D341Med (cell line): ENCODE results near the gene CORIN.
"Not testable (repeated sequence)": the region's sequence is repeated elsewhere in the genome, so short reads cannot be mapped to it uniquely, and the experiment has no call there.

Source experiments
- DNase-seq: peaks from one replicate; pipeline ENCODE4 v3.0.0; 2012; ENCODE audit warnings: low spot score

The CORIN gene

DNA sequence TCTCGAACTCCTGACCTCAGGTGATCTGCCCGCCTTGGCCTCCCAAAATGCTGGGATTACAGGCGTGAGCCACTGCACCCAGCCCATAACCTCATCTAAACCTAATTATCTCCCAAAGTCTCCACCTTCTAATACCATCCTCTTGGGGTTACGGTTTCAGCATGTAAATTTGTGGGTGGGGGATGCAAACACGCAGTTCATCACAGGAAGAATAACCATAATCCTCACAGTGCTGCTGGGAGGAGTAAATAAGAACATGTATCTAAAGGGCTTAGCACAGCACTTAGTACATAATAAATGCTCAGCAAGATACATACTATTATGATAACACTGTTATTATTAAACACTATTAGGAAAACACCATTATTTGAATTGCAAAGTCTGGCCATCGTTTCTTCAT lies 116.4 kb downstream of the CORIN start:
- DNase-seq: no peak

DNA sequence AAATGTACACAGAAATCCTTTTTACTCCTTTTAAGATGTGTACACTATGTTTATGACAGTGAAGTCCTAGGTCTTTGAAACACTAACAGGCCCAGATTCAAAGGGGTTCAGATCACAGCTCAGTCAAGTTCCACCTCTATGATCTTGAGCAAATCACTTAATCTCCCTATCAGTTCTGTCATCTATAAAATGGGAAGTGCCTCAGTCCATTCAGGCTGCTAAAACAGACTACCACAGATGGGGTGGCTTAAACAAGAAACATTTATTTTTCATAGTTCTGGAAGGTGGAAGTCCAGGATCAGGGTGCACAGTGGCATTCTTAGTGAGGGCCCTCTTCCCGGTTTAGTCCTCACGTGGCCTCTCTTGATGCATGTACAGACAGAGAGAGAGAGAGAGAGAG lies 117.1 kb downstream of the CORIN start:
- DNase-seq: no peak

DNA sequence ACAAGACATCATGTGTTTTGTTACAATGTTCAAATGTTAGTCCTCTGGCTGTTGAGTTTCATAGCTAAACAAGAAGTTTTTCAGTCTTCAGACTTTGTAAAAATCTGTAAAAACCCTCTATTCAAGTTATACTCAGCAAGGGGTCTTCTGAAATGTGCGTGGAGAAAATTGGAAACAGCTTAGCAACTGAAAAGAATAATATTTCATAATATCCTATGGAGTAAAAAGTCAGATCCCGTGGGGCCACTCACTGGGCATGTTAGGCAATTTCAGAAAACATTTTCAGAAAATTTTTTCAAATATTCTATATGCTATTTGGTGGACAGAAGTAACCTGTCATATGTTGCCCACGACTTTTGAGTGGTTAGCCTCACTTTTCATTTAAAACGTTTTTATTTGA lies 118.3 kb downstream of the CORIN start:
- DNase-seq: no peak

DNA sequence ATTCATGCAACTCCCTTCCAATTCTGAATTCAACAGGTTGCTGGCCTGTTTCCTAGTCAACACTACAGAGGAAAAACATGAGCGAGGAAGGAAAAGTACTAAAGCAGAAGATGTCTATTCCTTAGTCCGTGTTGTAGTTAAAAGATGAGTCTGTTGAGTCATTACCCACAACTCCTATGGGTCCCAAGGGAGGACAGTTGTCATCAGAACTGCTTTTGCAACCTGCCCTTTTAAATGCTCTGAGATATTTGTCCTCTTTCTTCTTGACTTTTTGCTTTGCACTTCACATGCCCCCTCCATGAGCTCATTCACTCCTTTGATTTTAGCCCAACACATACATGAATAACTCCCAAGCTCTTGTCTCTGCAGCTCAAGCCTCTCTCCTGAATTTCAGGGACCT lies 119.2 kb downstream of the CORIN start:
- no peak for DNase-seq

DNA sequence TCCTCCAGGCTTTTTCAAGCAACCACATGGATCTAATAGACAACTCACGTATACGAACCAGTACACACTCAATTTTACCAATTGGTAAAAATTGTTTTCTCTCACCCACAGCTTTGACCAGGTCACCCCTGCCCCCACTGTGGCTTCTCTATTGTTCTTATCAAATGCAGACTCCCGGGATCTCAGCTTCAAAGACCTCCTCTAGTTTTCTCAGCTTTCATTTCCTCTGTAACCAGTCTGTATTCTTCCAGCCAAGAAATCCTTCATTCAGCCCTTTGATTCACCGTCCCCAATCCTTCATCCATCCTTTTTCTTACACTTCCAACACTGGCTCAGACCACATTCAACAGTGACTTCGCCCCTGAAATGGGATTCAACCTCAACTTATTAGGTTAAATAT lies 120.7 kb downstream of the CORIN start:
- DNase-seq: no peak

DNA sequence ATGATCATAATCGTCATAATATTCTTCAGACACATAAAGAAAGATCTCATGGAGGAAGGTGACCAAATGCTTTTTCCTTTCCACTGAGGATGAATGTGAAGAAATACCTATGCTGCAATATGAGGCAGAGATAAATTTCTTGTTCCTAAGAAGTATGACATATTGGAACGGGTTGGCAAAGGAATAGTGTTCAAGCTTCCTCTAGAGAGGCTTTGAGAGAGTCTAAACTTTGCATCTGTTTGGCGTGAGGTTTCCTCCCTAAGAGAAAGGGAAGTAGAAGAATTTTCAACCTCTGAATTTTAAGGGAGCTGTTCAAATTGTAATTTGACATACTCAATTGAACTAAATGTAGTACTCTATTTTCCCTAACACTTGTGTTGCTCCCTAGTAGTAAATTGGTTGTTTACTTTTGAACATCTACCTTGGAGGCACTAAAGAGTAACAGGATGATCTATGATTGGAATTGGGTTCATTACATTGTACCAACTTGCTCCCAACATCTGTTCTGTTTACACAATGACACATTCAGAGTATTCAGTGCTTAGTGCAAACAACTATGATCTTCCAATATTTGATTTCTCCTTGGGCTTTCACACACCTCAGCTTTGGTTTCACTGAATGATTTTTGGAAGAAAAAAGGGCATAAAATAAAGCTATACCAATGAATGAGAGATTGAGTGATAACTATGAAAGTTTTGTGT lies 122.0 kb downstream of the CORIN start:
- no peak for DNase-seq

DNA sequence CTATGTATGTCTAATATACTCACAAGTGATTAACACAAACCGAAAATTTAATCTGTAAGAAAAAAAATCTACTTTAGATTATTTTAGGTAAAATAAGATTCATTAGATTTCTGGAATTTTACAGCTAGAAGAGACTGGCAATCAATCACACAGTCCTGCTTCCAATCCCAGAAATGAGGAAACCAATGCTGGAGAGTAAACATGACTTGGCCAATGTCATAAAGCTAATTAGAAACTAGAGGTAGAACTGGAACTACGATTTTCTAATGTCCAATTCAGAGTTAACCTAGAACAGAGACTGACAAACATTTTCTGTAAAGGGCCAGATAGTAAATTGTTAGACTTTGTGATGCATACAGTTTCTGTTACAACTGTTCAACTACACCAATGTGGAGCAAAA lies 123.6 kb downstream of the CORIN start:
- DNase-seq: no peak

DNA sequence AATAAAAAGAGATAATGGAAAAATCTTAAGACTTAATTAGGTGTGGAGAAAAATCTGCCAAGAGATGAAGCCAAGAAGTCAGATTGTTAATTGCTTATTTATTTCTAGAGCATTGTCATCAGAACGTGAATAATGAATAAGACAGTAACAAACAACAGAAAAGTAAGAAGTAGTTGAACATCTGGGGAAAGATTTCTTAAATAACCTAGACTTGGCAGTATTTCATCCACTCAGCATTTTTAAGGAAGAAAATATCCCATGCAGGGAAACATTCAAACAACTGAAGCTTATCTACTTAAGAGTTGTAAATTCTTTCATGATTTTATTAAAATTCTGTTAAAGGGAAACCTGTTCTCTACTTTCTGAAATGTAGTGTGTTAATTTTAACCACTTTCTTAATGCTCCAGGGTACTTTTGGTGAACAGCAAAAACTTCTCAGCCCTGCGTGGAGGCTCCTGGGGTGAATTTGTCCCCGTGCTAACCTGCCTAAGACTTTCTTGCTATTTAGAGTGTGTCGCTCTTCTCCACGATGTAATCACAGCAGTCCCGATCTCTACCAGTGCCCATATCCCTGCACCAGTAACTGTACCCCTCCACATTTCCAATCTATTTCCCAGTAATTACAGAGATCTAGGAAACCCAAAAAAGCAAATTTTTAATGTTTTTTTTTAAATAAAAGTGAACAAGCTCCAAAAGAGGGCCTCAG lies 124.6 kb downstream of the CORIN start:
- no peak for DNase-seq

DNA sequence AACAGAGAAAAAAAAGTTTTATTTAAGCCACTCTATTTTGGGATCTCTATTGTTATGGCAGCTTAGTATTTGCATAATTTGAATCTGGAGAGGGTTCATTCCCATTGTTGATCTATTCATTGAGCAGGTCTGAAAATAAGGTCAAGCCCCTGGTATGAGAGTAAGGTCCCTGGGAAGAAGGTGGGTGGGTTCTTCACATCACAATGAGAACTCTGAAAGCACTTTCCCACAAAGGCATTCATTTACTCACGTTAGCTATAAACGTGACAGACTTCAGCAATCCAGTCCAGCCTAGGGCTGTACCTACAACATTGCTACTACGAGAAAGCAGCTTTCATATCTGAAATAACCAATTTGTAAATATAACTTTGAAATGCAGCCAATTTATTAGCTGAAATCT lies 126.2 kb downstream of the CORIN start:
- DNase-seq: no peak

DNA sequence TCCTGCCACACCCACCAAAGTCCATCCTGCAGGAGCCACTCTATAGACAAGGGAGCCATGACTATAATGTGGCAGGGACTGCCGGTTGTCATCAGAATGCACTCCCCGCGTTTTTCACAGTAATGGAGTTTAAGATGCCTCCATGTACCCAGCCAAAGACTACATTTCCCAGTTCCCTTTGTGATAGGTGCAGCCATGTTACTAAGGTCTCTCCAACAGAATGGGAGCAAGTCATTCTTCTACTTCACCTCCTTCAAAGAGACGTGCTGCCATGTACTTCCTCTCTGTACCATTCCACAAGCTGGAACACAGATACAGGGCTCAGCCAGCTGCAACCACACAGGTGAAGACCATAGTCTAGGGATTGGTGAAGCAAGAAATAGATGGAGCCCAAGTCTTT lies 126.7 kb downstream of the CORIN start:
- DNase-seq: no peak

DNA sequence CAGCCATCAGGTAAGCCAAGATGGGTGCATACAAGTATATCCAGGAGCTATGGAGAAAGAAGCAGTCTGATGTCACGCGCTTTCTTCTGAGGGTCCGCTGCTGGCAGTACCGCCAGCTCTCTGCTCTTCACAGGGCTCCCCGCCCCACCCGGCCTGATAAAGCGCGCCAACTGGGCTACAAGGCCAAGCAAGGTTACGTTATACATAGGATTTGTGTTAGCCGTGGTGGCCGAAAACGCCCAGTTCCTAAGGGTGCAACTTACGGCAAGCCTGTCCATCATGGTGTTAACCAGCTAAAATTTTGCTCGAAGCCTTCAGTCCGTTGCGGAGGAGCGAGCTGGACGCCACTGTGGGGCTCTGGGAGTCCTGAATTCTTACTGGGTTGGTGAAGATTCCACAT lies 131.5 kb downstream of the CORIN start:
- not testable (repeated sequence) for DNase-seq

DNA sequence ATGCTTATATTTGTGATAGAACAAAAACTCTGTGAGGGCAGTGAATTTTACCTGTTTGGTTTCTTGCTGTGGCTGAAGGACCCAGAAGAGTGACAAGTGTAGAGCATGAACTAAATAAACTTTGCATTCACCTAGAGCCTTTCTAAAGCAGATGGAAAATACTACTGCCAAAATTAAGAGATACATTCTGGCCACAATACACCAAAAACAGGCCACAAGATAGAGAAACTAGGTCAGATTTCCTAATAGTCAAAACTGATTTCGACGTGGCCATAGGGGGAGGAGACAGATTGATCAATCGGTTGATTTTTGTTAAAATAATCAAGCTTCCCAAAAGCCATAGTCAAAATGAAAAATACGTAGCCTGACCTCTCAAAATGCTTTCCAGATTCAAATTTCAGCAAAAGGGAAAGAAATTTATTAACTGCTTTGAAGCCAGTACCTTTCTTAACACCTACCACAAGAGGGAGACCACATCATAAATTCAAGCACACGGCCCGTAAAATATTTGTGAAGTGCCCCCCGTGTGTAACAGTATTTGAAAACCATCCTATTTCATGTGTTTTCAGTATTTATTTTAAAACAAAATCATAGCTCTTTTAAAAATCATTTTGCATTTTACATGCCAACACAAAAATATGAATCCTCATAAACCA lies 132.4 kb downstream of the CORIN start:
- peak; percentile 34 for DNase-seq

DNA sequence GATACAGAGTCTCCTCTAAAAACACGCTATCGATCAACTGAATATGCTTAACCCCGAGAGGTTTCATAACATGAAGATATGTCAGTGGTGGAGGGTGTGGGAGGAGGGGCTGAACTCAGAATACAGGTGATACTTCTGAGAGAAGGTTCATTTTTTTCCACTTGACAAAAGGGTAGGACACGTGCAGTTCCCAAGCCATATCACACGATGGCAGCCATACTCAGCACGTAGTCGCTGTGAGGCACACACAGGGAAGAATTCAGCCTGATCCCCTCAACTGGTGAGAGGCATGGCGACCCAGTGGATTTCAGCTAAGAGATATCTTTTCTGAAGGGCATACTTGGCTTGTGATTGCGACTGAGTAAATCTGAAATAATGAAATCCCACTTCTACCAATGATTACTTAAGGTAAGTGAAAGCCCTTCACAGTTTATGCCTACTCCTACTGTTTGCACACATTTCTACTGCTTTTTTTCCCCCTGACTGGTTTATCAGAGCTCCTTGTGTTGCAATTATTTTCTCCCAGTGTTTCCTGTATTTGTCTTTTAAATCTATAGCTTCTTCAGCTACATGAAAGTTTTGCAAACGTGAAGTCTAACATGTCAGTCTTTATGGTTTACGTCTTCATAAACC lies 133.1 kb downstream of the CORIN start:
- peak; percentile 69 for DNase-seq

DNA sequence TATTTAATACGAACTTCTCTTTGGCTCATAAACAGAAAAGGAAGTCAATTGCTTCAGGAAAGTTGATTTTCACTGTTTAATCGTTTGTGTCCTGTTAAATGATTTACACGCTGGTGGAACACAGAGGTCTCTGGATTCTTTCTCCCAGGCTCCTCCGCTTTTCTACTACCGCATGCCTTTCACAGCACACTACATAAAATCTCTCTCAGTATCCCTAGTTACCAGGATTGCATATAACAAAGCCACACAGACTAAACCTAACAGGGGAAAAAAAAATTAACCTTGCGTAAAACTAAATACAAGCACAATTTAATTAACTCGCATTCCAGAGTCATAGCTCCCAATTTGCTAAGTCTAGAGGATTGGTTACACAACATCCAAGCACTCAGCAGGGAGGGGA lies 133.9 kb downstream of the CORIN start:
- no peak for DNase-seq

DNA sequence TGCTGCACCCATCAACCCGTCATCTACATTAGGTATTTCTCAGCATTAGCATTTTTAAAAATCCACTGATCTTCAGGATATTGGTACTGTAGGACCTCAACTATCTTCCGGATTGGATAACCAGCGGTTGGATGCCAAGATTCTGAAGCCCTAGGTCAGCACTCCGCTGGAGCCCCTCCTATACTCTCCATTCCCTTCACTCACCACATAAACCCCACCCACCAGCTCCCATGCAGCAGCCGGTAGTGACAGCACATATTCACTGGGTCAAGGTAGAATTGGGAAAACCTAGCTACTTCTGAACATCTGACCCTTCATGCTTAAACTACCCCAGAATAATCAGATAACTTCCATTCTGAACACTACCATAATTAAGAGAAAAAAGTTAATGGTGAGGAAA lies 134.9 kb downstream of the CORIN start:
- no peak for DNase-seq

DNA sequence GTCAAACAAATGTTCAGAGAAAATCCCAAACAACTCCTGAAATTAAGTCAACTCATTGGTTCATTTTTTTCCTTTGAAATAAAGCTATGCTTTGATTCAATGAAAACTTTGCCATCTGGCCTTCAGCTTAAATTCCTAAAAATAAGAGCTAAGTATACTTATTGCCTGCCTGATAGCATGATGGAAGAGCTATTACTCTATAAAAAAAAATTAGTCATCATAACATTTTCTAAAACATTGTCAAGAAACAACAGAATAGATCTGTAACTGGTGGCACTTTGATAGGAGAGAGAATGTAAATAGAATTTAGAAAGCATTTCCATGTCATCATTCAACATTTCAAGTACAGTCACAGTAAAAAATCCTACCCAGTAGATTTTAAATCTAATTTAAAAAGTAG lies 136.6 kb downstream of the CORIN start:
- no peak for DNase-seq

DNA sequence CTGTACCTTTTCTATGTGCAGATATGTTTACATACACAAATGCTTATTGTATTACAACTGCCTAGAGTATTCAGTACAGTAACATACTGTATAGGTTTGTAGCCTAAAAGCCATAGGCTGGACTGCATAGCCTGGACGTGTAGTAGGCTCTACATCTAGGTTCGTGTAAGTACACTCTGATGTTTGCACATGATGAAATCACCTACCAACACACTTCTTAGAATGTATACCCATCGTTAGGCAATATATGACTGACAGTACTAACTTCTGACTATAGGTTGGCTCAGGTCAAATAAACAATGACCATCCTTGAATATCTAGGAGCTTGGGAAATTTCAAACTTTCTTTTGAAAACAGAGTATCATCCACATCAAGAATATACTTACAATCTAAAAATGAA lies 139.0 kb downstream of the CORIN start:
- DNase-seq: no peak

DNA sequence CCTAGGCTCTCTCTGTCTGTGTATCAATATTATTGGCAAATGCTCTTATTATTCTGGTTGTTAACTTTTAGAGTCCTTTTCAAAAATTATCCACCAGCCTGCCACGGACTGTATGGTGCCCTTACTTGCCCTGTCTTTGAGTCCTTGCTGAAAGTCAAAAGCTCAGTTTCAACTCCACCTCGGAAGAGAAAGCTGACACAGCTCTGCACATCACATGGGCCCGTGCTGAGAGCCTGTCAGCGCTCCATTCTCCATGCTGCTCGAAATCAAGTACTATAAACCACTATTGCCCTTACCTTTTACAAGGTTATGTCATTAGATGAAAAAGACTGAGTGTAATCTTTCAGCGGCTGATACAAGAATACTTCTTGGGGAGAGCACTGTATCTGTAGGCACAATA lies 141.0 kb downstream of the CORIN start:
- no peak for DNase-seq

DNA sequence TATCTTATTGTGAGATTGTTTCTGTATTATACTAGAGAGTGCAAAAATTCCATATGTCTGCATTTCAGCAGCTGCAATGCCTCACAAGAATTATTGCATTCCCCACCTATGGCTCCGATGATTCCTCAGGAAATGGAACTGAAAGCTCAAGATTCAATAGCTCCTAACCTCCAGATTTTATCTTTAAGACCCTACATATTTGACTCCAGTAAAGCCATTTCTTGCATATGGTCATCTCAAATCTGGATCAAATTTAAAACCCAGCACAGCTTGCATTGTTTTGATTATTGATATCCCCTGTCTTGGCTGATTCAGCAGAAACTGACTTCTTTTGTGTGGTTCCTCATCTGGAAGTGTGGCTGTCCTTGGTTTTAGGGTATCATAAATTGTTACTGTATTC lies 142.6 kb downstream of the CORIN start:
- DNase-seq: no peak

DNA sequence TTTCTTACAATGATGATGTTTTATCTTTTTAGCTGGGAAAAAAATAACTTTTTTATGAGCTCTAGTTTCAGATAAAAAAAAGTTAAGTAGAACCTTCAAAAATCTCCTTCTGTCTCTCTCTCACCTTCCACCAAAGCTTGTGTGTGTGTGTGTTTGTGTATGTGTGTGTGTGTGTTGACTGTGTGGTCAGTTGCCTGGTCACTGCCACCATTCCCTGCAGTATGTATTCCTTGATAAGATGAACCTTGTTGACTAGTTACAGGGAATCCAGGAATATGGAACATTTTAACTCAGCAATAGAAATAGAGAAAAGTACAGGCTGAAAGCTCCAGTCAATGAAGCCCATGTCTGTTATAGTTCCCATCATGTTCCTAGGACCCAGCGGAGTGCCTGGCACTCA lies 143.5 kb downstream of the CORIN start:
- no peak for DNase-seq

DNA sequence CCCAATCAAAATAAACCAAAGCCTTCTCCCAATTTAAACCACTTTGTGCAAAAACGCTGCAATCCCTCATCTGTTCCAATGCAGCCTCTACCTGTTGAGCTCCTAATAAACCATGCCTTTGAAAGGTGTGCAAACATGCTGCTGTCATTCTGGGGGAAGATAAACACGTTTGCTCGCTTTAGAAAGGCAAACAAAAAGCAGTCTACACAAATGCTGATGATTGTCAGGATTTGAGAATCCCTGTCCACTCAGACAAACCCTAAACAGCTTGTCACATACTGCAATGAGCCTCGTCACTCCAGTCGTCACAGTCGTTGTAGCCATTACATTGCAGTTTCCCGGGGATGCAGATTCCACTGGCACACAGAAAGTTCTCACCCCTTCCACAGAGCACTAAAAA lies 145.2 kb downstream of the CORIN start:
- DNase-seq: no peak

DNA sequence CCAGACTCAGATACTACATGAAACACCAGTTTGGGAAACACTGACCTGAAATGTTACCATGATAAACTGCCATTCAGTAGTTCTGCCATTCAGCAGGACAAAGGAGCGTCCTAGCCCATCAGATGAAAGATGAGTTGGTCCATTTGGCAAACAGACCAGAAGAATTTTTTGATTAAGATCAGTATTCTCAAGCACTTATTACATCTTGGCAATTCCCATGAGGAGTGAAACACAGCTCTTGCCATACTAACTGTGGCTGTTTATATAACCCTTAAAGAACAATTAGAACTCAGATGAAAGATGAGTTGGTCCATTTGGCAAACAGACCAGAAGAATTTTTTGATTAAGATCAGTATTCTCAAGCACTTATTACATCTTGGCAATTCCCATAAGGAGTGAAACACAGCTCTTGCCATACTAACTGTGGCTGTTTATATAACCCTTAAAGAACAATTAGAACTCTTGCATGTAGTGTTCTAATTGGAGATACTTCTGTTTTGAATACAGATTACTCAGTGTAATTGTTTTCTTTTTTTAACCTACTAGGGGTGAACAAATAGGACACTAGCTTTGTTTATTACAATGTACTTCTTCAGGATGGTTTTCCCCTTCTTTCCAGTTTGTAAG lies 146.0 kb downstream of the CORIN start:
- DNase-seq: not testable (repeated sequence)

DNA sequence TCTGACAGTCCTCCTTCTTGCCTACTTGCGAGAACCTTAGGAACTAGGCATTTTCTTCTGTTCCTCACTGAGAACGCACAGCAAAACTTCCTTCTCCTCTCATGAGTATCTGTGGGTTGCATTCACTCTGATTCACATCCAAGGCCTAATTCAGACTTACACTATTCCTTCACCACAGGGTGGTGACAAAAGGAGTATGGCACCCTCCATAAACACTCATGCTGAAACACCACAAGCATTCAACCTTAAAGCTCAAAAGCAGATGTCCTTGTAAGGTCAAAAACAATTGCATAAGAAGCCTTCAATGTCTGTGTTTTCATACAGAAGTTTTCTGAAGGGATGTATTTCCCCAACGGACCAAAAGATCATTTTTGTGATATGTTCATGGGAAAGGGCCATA lies 147.3 kb downstream of the CORIN start:
- DNase-seq: no peak
